Hypothalamus (tissue), 51 donors: ENCODE data around the gene ZBTB16.

Experiments used
- DNase-seq, 51 donors: peaks; one replicate each; lab custom pipeline; 2025; lab: John Stamatoyannopoulos, UW

The ZBTB16 gene

DNA sequence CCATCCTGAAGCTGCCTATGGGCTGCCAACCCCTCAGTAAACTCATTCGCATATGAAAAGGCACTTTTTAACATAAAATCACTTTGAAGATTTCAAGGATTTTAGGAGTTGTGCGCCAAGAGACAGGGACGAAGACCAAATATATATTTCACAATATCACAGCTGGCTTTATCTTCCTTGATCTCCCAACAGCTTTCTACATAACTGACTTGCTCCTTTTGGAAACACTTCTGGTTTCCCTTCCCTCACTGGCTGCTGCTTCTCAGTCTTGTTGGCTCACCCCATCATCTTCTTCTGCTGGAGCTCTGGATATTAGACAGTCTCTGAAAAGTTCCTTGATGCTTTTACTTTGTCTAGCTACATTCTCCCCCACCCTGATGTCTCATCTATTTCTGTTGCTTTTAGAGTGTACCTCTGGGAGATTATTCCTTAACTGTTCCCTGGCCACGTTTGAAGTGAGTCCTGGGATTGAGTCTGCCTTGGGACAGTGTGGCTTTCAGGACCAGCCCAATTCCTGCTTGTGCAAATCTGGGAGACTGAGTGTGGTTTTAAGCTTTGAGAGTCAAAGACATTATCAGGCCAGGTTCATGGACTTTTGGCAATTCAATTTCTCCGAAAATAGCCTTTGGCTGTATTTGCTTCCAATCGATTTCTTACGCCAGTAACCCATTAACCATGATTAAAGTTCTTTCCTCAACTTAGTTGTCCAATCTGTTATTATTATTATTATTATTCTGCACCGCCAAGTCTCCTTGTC, 205.8 kb downstream of the ZBTB16 start:
- DNase-seq, result no peak

DNA sequence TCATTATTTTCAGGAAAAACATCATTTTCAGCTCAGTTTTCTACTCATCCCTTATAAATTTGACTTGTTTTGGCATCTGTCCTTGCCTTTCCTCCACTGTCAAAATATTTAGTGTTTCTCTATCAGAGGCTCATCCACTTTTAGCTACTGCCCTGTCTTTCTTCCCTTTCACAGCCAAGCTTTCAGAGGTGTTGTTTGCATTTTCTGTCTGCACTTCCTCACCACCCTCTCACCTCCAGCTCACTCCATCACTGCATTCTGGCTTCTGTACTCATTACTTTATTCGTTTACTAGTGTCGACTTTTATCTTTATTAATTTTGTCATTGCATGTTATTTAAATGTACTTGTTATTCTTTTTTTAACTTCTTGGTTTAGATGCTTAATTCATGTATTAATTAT, 210.0 kb downstream of the ZBTB16 start:
- no peak for DNase-seq

DNA sequence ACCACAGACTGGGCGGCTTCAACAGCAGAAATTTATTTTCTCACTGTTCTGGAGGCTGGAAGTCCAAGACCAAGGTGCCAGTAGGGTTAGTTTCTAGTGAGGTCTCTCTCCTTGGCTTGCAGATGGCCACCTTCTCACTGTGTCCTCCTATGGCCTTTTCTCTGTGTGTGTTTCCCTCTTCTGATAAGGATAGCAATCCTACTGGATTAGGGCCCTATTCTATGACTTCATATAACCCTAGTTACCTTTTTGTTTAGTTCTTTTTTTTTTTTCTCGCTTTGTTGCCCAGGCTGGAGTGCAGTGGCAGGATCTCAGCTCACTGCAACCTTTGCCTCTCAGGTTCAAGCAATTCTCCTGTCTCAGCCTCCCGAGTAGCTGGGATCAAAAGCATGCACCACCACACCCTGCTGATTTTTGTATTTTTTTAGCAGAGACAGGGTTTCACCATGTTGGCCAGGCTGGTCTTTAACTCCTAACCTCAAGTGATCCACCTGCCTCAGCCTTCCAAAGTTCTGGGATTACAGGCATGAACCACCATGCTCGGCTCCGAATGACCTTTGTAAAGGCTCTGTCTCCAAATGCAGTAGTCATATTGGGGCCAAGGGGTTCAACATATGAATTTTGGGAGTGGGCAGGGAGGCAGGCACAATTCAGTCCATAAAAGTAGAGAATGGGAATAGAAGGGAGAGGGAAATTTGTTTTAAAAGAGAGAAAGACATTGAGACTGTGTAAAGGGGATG, 211.2 kb downstream of the ZBTB16 start:
- no peak for DNase-seq

DNA sequence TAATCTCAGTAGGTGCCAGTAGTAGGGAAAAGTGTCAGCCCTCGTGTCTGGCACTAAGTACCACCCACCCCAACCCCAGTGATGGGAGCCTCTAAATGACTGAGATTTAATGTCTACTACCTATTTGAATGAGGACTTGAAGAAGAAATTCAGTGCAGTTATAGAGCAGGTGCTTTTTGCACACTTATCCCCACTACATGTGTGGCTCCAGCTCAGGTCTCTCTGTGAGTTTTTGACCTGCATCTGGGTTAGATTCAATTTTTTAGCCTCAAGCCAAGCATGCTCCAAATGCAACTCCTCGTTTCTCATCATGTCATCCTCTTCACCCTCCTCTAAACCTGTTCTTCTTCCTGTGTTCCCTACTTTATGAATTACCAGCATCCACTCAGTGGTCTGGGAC, 211.8 kb downstream of the ZBTB16 start:
- no peak for DNase-seq

- no peak for DNase-seq
Observed at GRCh38 chr11:114272311-114272710, 212.8 kb downstream of the ZBTB16 start.

DNA sequence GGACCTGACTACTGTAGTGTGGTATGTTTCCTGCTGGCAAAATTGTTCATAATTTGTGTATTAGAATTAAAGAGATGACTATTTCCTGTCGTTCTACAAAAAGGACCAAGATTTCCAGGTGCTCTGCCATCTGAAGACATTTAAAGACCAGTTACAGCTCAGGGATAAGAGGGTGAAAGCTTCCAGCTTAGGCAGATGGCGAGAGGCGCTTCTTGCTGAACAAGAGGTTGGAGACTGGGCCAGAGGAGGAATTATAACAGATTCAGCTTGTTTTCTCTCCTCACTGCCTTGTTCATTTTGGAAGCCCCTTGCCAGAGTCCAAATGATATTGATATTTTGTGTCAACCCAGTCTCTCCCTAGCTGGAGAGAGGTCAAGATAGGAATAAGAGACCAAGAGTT, 213.6 kb downstream of the ZBTB16 start:
- no peak for DNase-seq

GRCh38 chr11:114273890-114274635, 214.6 kb downstream of the ZBTB16 start:
- no peak for DNase-seq

GRCh38 chr11:114274637-114275036, 215.1 kb downstream of the ZBTB16 start:
- no peak for DNase-seq

DNA sequence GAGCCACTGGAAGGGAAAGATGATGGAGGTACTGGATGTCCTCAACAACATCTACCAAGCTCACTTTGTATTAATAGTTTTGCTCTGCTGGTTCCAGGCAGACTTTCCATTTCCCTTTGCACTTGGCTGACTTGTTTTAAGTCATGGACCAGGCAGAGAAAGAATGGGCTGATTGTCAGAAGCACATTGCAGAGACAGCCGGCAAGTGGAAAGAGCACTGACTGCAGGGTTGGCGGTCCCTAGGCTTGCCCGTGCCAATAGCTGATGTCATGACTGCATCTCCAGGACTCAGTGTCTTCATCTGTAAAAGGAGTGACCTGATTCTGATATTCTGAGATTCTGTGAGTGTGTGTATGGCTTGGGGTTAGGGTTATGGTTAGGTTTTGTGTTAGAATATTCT, 215.8 kb downstream of the ZBTB16 start:
- DNase-seq, result peak in 14 of 51 donors; percentile 10 to 57 (median 26)

DNA sequence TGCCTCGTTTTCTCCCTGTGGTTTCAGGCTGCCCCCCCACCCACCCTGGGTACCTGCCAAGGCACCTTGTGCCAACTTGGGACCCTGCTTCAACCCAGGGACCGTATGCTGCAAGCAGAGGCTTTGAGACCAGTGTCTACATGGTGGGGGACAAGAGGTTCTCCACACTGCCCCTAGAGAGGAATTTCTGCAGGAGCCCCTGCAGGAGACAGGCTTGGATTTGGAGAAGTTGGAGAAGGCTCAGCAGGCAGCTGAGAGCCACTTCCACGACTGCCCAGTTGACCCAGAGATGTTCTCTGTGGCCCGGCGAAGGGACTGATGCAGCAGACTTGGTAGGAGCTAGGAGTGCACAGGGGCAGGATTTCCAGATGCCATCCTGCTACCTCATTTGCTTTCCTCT, 216.6 kb downstream of the ZBTB16 start:
- no peak for DNase-seq

DNA sequence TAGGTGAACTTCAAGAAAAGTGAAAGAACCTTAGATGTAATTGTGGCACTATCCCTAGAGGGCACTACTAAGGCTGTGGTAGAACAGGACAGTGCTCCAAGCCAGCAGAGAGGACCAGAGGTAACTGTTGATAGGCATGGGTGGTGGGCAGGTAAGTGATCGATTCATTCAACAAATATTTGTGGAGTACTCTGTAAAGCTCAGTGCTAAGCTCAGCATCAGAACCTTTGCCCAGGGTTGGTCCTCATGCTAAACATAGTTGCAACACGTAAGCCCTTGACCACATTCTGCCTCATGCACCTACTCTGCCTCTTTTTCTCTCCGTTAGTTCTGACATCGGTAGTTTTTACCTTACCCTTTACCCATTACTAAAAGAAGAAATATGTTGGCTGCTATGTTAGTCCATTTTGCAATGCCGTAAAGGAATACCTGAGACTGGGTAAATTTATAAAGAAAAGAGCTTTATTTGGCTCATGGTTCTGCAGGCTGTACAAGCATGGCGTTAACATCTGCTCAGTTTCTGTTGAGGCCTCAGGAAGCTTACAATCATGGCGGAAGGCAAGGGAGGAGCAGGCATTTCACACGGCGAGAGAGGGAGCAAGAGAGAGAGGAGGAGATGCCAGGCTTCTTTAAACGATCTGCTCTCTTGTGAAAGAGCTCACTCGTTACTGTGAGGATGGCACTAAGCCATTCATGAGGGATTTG, 218.3 kb downstream of the ZBTB16 start:
- no peak for DNase-seq

DNA sequence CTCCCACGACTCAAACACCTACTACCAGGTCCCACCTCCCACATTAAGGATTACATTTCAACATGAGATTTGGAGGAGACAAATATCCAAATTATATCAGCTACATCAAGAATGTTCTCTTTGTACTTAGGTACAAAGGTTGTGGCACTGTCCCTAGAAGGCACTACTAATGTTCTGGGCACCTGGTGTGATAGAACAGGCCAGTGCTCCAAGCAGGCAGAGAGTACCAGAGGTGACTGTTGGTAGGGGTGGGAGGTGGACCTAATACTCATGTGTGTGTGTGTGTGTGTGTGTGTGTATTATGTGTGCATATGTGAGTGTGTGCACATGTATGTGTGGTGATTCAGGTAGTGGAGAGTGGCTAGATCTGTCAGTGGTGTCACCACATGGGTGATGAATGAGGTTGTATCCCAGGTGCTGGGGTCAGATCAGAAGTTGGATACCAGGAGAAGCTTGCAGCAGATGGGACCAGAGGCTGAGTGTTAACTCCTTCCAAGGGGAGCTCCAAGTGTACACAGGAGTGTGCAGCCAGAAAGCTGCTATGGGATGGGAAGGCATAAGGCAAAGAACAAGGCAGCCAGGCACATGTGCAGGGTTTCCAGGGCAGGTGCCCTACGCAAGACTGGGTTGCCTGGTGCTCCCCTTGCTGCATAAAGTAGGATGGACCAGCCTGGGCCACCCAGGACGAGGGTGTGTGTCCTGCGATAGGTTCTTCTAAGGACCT, 219.0 kb downstream of the ZBTB16 start:
- no peak for DNase-seq

DNA sequence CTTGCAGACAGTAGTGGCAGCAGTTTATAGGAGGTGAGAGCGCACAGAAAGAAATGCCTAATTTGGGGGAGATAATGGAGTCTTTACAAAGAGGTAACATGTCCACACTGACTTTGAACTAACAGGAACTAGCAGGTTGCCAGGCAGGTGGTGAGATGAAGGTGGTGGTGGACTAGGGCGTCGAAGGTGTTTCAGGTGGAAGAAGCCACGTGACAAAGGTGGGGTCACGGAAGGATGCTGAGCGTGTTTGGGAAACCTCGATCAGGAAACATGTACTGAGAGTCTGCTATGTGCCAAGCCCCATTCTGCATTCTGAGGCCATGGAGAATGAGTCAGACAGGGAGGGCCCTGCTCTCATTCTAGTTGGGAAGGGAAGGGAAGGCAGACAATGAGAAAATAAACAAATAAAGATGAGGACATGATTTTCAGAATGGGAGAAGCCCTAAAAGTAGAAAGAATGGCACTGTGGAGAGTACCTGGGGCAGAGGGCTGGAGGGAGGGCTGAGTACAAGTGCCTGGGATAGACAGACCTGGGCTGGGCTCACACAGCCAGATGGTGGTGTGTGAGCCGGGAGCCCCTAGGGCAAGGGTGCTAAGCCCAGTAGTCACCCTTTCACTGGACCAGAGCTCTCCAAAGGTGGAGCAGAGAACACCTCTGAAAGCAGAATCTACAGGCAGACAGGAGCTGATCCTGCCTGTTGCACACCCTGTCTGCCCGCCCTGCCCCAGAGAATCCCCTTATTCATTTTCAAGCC, 220.5 kb downstream of the ZBTB16 start:
- DNase-seq, result no peak

GRCh38 chr11:114280696-114281095, 221.2 kb downstream of the ZBTB16 start:
- DNase-seq, result peak in 16 of 51 donors; percentile 3 to 47 (median 19)

DNA sequence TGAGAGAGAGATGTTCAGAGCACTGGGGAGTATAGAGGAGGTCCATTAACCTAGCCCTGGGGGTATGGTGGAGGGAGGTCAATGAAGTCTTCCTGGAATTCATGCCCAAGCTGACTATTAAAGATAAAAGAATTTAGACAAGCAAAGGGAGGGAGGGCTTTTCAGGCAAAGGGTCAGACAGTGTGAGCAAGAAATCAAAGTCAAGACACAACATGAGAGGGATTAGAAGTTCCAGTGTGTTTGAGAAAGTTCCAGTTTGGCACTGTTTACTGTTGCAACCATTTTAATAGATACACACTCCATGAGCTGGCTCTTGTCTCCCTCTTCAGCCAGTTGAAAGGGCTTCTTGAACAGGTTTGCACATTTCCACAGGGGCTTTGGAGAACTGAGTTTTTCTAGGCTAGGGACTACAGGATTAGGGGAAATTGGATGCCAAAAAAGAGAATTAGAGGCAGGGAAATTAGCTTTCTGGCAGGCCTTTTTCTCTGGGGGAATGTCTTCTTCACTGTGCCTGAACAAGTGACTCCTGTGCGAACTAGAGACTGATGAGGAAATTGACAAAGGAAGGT, 222.0 kb downstream of the ZBTB16 start:
- DNase-seq, result no peak

GRCh38 chr11:114282488-114282887, 223.0 kb downstream of the ZBTB16 start:
- DNase-seq, result no peak

GRCh38 chr11:114283422-114283821, 223.9 kb downstream of the ZBTB16 start:
- DNase-seq, result no peak

DNA sequence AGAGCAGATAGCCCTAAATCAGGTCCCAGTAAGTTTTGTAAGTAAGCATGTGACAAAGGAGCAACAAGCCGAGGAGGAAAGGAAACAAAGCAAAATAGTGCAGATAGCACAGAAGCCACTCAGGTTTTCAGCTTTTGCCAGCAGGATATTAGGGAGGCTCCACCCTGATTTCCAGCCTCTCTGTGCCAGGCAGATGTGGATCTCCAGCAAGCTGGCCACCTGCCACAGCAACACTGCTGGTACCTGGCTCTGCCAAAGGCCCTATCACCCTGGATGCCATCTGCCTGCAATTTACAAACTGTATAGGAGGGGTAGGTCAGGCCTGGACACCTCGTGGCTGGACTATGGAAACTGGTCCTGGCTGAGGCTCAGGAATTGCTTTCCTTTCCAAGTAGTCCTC, 224.5 kb downstream of the ZBTB16 start:
- DNase-seq, result no peak

- no peak for DNase-seq
Observed at GRCh38 chr11:114284914-114285313, 225.4 kb downstream of the ZBTB16 start.
